Endodermal cell (in vitro differentiated cells): ENCODE measurements around the gene GORAB. TPM values are rescaled to one million over a fixed set of nuclear protein-coding genes. Genes with fewer than 3 reads are reported as not detected.

Experiments used
- DNase-seq: peaks from one replicate; pipeline ENCODE4 v3.0.0-alpha.2; 2017
- H3K27ac ChIP-seq: 2 replicates; pipeline ENCODE4 v1.5.1; 2013; ENCODE audit warnings: mild to moderate bottlenecking, low read depth, low read length, moderate library complexity
- H3K27me3 ChIP-seq: 2 replicates; pipeline ENCODE4 v1.6.1; 2013; ENCODE audit warnings: mild to moderate bottlenecking, low read length, moderate library complexity; ENCODE audit not compliant: insufficient read depth, control insufficient read depth, poor library complexity, severe bottlenecking
- H3K36me3 ChIP-seq: 2 replicates; pipeline ENCODE4 v1.7.0; 2013; ENCODE audit warnings: mild to moderate bottlenecking, low read length, moderate library complexity; ENCODE audit not compliant: control insufficient read depth, insufficient read depth
- H3K4me1 ChIP-seq: one replicate; pipeline ENCODE4 v1.7.0; 2013; ENCODE audit warnings: low read length; ENCODE audit not compliant: control insufficient read depth, insufficient read depth
- H3K4me3 ChIP-seq: 2 replicates; pipeline ENCODE4 v1.5.1; 2013; ENCODE audit warnings: mild to moderate bottlenecking, low read length, moderate library complexity
- H3K9ac ChIP-seq: 2 replicates; pipeline ENCODE4 v1.6.1; 2013; ENCODE audit warnings: mild to moderate bottlenecking, low read length, moderate library complexity; ENCODE audit not compliant: poor library complexity, severe bottlenecking; ENCODE audit errors: extremely low read depth
- H3K9me3 ChIP-seq: 2 replicates; pipeline ENCODE4 v1.6.1; 2013; ENCODE audit warnings: mild to moderate bottlenecking, low read length, moderate library complexity; ENCODE audit not compliant: control insufficient read depth
- H3K27ac Mint-ChIP-seq: 2 replicates; pipeline ENCODE4 v1.8.0; 2020; ENCODE audit warnings: mixed read lengths
- H3K27me3 Mint-ChIP-seq: 2 replicates; pipeline ENCODE4 v1.8.0; 2021; ENCODE audit warnings: mild to moderate bottlenecking, mixed read lengths; ENCODE audit not compliant: insufficient read depth
- H3K36me3 Mint-ChIP-seq: 2 replicates; pipeline ENCODE4 v1.8.0; 2020; ENCODE audit warnings: low read depth, mixed read lengths
- H3K4me1 Mint-ChIP-seq: 2 replicates; pipeline ENCODE4 v1.8.0; 2020; ENCODE audit warnings: mixed read lengths
- H3K4me3 Mint-ChIP-seq: 2 replicates; pipeline ENCODE4 v1.8.0; 2020; ENCODE audit warnings: mild to moderate bottlenecking, moderate library complexity, mixed read lengths
- H3K9me3 Mint-ChIP-seq: 2 replicates; pipeline ENCODE4 v1.8.0; 2020; ENCODE audit warnings: mild to moderate bottlenecking, mixed read lengths
- WGBS, 2 experiments: methylation state at CpG; one replicate each; pipeline versions ENCODE4 v1.1.5 to v1.1.7; 2013; ENCODE audit warnings: missing lambda C conversion rate in 2 of 2, mixed read lengths in 1 of 2; ENCODE audit not compliant: insufficient coverage in 1 of 2, insufficient read length in 1 of 2; 5-methylcytosine and 5-hydroxymethylcytosine counted together
- total RNA-seq, 2 donors: library from RNA; stranded (reverse); fragmentation: NEBNext Ultra II Directional in 1 of 2; extraction: Animal tissue kit (Norgen Biotek cat#: 25700) in 1 of 2; gene quantifications; 2 replicates in 1 of 2; 3 replicates in 1 of 2; pipeline ENCODE4 v1.2.1, GENCODE V29; 2021
- TF ChIP-seq, protein P1 (sequence below): fragments of 200-600 bp; sonication (generic); conservative IDR thresholded peaks from 2 replicates; pipeline ENCODE4 v1.5.0; 2021; ENCODE audit warnings: antibody characterized with exemption, mild to moderate bottlenecking

Gene GORAB
- total RNA-seq, 2 donors from 2014 or later, result 10.0 to 15.9 TPM

DNA sequence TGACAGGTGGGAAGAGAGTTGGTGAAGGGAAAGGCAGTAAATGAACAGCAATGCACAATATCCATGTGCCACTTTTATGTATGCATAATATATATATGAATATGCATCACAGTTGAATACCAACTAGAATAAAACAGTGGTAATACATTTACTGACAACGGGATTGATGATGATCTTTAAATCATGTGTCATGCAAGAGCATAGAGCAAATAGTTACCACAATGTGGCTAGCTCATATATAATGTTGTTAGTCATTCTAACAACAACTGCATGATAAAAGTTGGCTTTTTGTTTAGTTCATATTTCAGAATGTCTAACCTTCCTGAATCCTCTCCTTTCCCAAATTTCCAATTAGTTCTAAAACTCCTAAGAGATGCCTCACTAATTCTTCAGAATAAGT is 46.4 kb downstream of the GORAB start:
- Mint-ChIP-seq H3K36me3 (no peaks in the 10 kb centered on the region), H3K4me1 (peaks cover 9% of the 10 kb centered on the region), H3K27ac (no peak overlapping the region), H3K4me3 (no peak overlapping the region), H3K27me3 (peaks cover 2% of the 10 kb centered on the region), H3K9me3 (no peaks in the 10 kb centered on the region)
- Histone ChIP-seq H3K27me3 (no peaks in the 10 kb centered on the region), H3K36me3 (no peaks in the 10 kb centered on the region), H3K27ac (no peak overlapping the region), H3K9me3 (no peaks in the 10 kb centered on the region), H3K4me3 (no peak overlapping the region), H3K4me1 (no peaks in the 10 kb centered on the region), H3K9ac (no peak overlapping the region)
- TF ChIP-seq, protein P1, sequence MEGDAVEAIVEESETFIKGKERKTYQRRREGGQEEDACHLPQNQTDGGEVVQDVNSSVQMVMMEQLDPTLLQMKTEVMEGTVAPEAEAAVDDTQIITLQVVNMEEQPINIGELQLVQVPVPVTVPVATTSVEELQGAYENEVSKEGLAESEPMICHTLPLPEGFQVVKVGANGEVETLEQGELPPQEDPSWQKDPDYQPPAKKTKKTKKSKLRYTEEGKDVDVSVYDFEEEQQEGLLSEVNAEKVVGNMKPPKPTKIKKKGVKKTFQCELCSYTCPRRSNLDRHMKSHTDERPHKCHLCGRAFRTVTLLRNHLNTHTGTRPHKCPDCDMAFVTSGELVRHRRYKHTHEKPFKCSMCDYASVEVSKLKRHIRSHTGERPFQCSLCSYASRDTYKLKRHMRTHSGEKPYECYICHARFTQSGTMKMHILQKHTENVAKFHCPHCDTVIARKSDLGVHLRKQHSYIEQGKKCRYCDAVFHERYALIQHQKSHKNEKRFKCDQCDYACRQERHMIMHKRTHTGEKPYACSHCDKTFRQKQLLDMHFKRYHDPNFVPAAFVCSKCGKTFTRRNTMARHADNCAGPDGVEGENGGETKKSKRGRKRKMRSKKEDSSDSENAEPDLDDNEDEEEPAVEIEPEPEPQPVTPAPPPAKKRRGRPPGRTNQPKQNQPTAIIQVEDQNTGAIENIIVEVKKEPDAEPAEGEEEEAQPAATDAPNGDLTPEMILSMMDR, result no peak
- no peak for DNase-seq
- WGBS, 2 experiments, result 100% methylated on average over 1 of the region's 1 CpG

DNA sequence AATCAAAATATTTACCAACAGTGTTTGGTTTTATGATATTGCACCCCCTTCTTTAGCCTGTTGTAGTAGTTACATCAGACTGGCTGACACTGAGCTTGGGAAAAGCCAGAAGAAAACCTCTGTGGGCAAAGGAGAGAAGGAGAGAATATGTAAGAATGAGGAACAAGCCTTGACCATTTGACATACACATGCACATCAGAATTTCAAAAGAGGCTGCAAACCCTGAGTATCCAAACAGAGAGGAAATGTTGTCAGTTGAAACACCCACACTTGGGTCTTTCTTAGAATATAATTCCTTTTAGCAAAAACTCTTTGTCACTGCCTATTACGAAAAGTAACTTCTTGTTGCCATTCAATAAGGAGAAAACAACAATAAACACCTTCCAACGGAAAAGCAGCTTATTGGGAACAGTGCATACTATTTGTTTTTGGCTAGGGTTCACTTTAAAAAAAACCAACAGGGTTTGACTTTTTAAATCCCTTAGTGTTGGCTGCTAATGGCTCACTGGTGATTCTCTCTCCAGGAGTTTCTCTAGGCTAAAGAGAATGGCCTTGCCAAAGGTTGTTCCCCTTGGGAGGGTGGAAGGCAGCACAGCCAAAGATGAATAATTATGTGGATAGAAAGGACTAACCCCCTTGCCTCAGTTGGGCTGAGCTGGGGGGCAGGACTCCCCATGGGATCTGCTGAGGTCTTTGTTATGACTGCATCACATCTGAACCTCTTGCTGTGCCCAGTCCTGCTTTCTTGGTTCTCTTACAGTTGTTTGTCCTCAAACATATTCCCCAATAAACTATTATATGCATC is 48.9 kb downstream of the GORAB start:
- no peak overlapping the region for H3K9ac ChIP-seq
- 43 to 49% methylated on average over 2 of the region's 2 CpGs for WGBS, 2 experiments
- H3K27ac ChIP-seq, result no peak overlapping the region
- Mint-ChIP-seq H3K36me3 (no peaks in the 10 kb centered on the region), H3K4me1 (peaks cover 11% of the 10 kb centered on the region), H3K9me3 (no peaks in the 10 kb centered on the region), H3K4me3 (no peak overlapping the region), H3K27ac (no peak overlapping the region), H3K27me3 (peaks cover 3% of the 10 kb centered on the region)
- TF ChIP-seq, protein P1, result no peak
- peak; percentile 52 for DNase-seq
- H3K9me3 ChIP-seq, result no peaks in the 10 kb centered on the region
- H3K27me3 ChIP-seq, result no peaks in the 10 kb centered on the region
- no peak overlapping the region for H3K4me3 ChIP-seq
- no peaks in the 10 kb centered on the region for H3K36me3 ChIP-seq
- H3K4me1 ChIP-seq, result no peaks in the 10 kb centered on the region

DNA sequence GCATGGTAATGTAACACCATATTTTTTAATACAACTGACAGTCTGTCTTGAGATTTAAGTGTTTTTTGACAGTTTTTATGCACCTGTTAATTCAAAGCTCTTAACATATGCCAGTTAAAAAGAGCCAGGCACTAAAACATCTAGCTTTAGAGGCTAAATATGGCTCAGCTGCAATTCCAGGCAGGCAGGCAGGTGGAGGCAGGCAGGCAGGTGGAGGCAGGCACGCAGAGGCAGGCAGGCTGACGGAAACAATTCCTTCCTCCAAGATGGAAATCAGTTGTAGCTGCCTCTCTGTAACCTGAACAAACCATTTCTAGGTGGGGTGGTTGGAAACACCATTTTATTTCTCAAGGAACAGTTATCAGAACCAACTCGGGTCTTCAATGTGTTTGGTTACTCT is 51.2 kb downstream of the GORAB start:
- TF ChIP-seq, protein P1, result no peak
- WGBS, 2 experiments, result 85% methylated on average over 3 of the region's 3 CpGs
- Mint-ChIP-seq H3K9me3 (no peaks in the 10 kb centered on the region), H3K4me1 (peaks cover 22% of the 10 kb centered on the region), H3K27me3 (peaks cover 17% of the 10 kb centered on the region), H3K27ac (no peak overlapping the region), H3K36me3 (no peaks in the 10 kb centered on the region), H3K4me3 (no peak overlapping the region)
- DNase-seq, result no peak
- no peaks in the 10 kb centered on the region for H3K36me3 ChIP-seq
- H3K9me3 ChIP-seq, result no peaks in the 10 kb centered on the region
- H3K9ac ChIP-seq, result no peak overlapping the region
- no peaks in the 10 kb centered on the region for H3K27me3 ChIP-seq
- H3K27ac ChIP-seq, result no peak overlapping the region
- no peaks in the 10 kb centered on the region for H3K4me1 ChIP-seq
- no peak overlapping the region for H3K4me3 ChIP-seq
